ENCODE measurements around the gene WDR70. TPM values are rescaled to one million over a fixed set of nuclear protein-coding genes. Genes with fewer than 3 reads are reported as not detected.
"Not testable (repeated sequence)": the region's sequence is repeated elsewhere in the genome, so short reads cannot be mapped to it uniquely, and the experiment has no call there.

The WDR70 gene
- total RNA-seq, 1 donor from 2014 or later: 43.0 TPM

- Mint-ChIP-seq H3K27ac (no peak overlapping the region), H3K36me3 (ENCODE audit: insufficient read depth) (peaks cover 13% of the 10 kb centered on the region), H3K9me3 (ENCODE audit: low read depth) (peaks cover 38% of the 10 kb centered on the region), H3K4me1 (ENCODE audit: low read depth) (no peaks in the 10 kb centered on the region), H3K27me3 (no peaks in the 10 kb centered on the region), H3K4me3 (ENCODE audit: low read depth) (no peak overlapping the region)
- no peak for TF ChIP-seq CTCF (IDR thresholded peaks at IDR 0.05; ENCODE audit: unreplicated experiment)
- no peak for DNase-seq (ENCODE audit: low spot score, unreplicated experiment)
These were observed 304.0 kb downstream of the WDR70 start for GRCh38 chr5:37683072-37683471.

GRCh38 chr5:37685211-37685610, 306.1 kb downstream of the WDR70 start:
- no peak overlapping the region for H3K4me3 Mint-ChIP-seq (ENCODE audit: low read depth)
- DNase-seq (ENCODE audit: low spot score, unreplicated experiment): no peak
- H3K27me3 Mint-ChIP-seq: no peaks in the 10 kb centered on the region
- peaks cover 38% of the 10 kb centered on the region for H3K9me3 Mint-ChIP-seq (ENCODE audit: low read depth)
- H3K27ac Mint-ChIP-seq: no peak overlapping the region
- peaks cover 18% of the 10 kb centered on the region for H3K36me3 Mint-ChIP-seq (ENCODE audit: insufficient read depth)
- no peaks in the 10 kb centered on the region for H3K4me1 Mint-ChIP-seq (ENCODE audit: low read depth)
- TF ChIP-seq CTCF (IDR thresholded peaks at IDR 0.05; ENCODE audit: unreplicated experiment): no peak

- peak overlapping the region; percentile 6 for H3K27ac Mint-ChIP-seq
- TF ChIP-seq CTCF (IDR thresholded peaks at IDR 0.05; ENCODE audit: unreplicated experiment): no peak
- peaks cover 38% of the 10 kb centered on the region for H3K9me3 Mint-ChIP-seq (ENCODE audit: low read depth)
These were observed 306.7 kb downstream of the WDR70 start for GRCh38 chr5:37685816-37686215.

DNA sequence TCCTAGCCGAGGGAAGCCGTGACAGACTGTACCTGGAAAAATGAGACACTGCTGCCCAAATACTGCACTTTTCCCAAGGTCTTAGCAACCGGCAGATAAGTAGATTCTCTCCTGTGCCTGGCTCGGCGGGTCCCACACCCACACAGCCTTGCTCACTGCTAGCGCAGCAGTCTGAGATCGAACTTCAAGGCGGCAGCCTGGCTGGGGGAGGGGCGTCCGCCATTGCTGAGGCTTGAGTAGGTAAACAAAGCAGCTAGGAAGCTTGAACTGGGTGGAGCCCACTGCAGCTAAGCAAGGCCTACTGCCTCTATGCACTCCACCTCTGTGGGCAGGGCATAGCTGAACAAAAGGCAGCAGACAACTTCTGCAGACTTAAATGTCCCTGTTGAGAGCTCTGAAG, 309.8 kb downstream of the WDR70 start:
- H3K4me1 Mint-ChIP-seq (ENCODE audit: low read depth); DNase-seq (ENCODE audit: low spot score, unreplicated experiment); H3K4me3 Mint-ChIP-seq (ENCODE audit: low read depth); H3K27me3 Mint-ChIP-seq; H3K27ac Mint-ChIP-seq: not testable (repeated sequence)
- peaks cover 31% of the 10 kb centered on the region for H3K9me3 Mint-ChIP-seq (ENCODE audit: low read depth)
- H3K36me3 Mint-ChIP-seq (ENCODE audit: insufficient read depth): peaks cover 19% of the 10 kb centered on the region

More at GRCh38 chr5:37685816-37686215, 306.7 kb downstream of the WDR70 start:
- no peaks in the 10 kb centered on the region for H3K4me1 Mint-ChIP-seq (ENCODE audit: low read depth)
- DNase-seq (ENCODE audit: low spot score, unreplicated experiment): no peak
- no peaks in the 10 kb centered on the region for H3K27me3 Mint-ChIP-seq
- peaks cover 20% of the 10 kb centered on the region for H3K36me3 Mint-ChIP-seq (ENCODE audit: insufficient read depth)
- no peak overlapping the region for H3K4me3 Mint-ChIP-seq (ENCODE audit: low read depth)

GRCh38 chr5:37694333-37694732, 315.2 kb downstream of the WDR70 start:
- H3K27ac Mint-ChIP-seq; H3K4me3 Mint-ChIP-seq (ENCODE audit: low read depth); DNase-seq (ENCODE audit: low spot score, unreplicated experiment); H3K4me1 Mint-ChIP-seq (ENCODE audit: low read depth); H3K27me3 Mint-ChIP-seq: not testable (repeated sequence)
- H3K36me3 Mint-ChIP-seq (ENCODE audit: insufficient read depth): peaks cover 15% of the 10 kb centered on the region
- peaks cover 29% of the 10 kb centered on the region for H3K9me3 Mint-ChIP-seq (ENCODE audit: low read depth)

GRCh38 chr5:37694867-37695266, 315.7 kb downstream of the WDR70 start:
- Mint-ChIP-seq H3K36me3 (ENCODE audit: insufficient read depth) (peaks cover 12% of the 10 kb centered on the region), H3K9me3 (ENCODE audit: low read depth) (peaks cover 27% of the 10 kb centered on the region), H3K4me1 (ENCODE audit: low read depth) (no peaks in the 10 kb centered on the region), H3K4me3 (ENCODE audit: low read depth) (no peak overlapping the region), H3K27ac (no peak overlapping the region), H3K27me3 (no peaks in the 10 kb centered on the region)
- no peak for TF ChIP-seq CTCF (IDR thresholded peaks at IDR 0.05; ENCODE audit: unreplicated experiment)
- no peak for DNase-seq (ENCODE audit: low spot score, unreplicated experiment)
